ENCODE measurements around the gene ADAMTS9. TPM values are rescaled to one million over a fixed set of nuclear protein-coding genes. Genes with fewer than 3 reads are reported as not detected.
A peak's percentile ranks its signal among the peaks of the same experiment; 100 is the strongest.

The ADAMTS9 gene
- total and polyA plus RNA-seq, 2 donors (not counting 3 experiments of a cell fraction or from before 2014, with no cell fraction given): 6.5 to 23.9 TPM

DNA sequence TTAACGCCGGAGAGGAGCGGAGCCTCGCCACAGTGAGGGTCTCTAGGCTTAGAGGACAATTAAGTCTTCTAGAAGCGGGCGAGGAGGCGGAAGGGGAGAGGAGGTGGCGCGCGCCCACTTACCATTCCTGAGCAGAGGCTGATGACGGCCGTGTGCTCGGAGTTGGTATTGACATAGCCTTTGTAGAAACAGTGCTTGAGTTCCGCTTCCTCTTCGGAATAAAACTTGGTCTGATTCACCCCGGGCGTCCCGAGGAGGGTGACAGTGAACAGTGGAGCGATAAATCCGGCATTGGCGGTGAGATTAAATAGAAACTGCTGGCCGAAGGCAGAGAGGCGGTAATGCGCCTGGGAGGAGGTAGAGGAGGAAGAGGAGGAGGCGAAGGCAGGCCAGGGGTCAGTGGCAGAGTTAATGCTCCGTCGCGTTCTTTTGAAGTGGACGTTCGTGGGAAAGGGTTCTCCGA lies 1.3 kb downstream of the ADAMTS9 start:
- DNase-seq (ENCODE audit: low read depth, low spot score) (peak; percentile 77), FAIRE-seq (peak; percentile 35)
- H4K20me1 ChIP-seq (replicated peaks; ENCODE audit: control insufficient read depth, extremely low read depth, insufficient read depth, low read length): no peaks in the 10 kb centered on the region
- H2AFZ ChIP-seq (ENCODE audit: low read depth, low read length): peak overlapping the region; percentile 92
- H3K9ac ChIP-seq (replicated peaks; ENCODE audit: extremely low read depth, insufficient read depth, low read length): peak overlapping the region; percentile 86
- H3K79me2 ChIP-seq (ENCODE audit: control insufficient read depth, insufficient read depth, low read length): peaks cover 34% of the 10 kb centered on the region
- no peaks in the 10 kb centered on the region for H3K9me1 ChIP-seq (replicated peaks; ENCODE audit: control insufficient read depth, extremely low read depth, insufficient read depth, low read length)
- TF ChIP-seq FOS (IDR thresholded peaks at IDR 0.05; ENCODE audit: borderline replicate concordance, insufficient read depth, low read length): peak; percentile 8
- TF ChIP-seq, protein P1, sequence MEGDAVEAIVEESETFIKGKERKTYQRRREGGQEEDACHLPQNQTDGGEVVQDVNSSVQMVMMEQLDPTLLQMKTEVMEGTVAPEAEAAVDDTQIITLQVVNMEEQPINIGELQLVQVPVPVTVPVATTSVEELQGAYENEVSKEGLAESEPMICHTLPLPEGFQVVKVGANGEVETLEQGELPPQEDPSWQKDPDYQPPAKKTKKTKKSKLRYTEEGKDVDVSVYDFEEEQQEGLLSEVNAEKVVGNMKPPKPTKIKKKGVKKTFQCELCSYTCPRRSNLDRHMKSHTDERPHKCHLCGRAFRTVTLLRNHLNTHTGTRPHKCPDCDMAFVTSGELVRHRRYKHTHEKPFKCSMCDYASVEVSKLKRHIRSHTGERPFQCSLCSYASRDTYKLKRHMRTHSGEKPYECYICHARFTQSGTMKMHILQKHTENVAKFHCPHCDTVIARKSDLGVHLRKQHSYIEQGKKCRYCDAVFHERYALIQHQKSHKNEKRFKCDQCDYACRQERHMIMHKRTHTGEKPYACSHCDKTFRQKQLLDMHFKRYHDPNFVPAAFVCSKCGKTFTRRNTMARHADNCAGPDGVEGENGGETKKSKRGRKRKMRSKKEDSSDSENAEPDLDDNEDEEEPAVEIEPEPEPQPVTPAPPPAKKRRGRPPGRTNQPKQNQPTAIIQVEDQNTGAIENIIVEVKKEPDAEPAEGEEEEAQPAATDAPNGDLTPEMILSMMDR (IDR thresholded peaks at IDR 0.05; ENCODE audit: extremely low read depth in 1 of 2, insufficient read depth in 1 of 2, low read depth in 1 of 2, low read length in 2 of 2): no peak
- no peaks in the 10 kb centered on the region for H3K36me3 ChIP-seq (ENCODE audit: control insufficient read depth in 2 of 2, extremely low read depth in 1 of 2, insufficient read depth in 2 of 2, low read length in 2 of 2)
- ChIA-PET POLR2A (interaction anchor here (0.8 kb wide), 1 partner anchor 341 kb away, joined by 3 read pairs; no protein-coding TSS in a partner anchor), CTCF (interaction anchor here (0.6 to 1.7 kb wide), 6 partner anchors 35 to 484 kb away, joined by 3 to 10 read pairs (median 4); no protein-coding TSS in a partner anchor)
- BruUV-seq (replicated peaks): no TSS peak
- peak overlapping the region; percentile 94 for H3K4me2 ChIP-seq (ENCODE audit: insufficient read depth, low read length)
- H3K4me1 ChIP-seq (ENCODE audit: control insufficient read depth, extremely low read depth, insufficient read depth, low read length): peaks cover 21% of the 10 kb centered on the region
- peak overlapping the region; percentile 84 for H3K27ac ChIP-seq (ENCODE audit: insufficient read depth, low read depth, low read length)
- no peaks in the 10 kb centered on the region for H3K27me3 ChIP-seq (ENCODE audit: control insufficient read depth in 2 of 2, insufficient read depth in 2 of 2, low read length in 2 of 2)
- H3K4me3 ChIP-seq (replicated peaks in 1 of 3; ENCODE audit: insufficient read depth in 1 of 3, low read depth in 1 of 3, low read length in 3 of 3): peak overlapping the region; percentile 61 to 89 (median 88)
- intact Hi-C loops (cut with micrococcal nuclease) (loop anchor here (1.0 to 10.0 kb wide), 8 partner anchors 36 to 751 kb away; no protein-coding TSS in a partner anchor), dilution Hi-C loops (cut with MboI; ENCODE audit: extremely low pct_ligation_motif_present, low sequenced_read_pairs) (no loop called here)
- H3K9me3 ChIP-seq (replicated peaks; ENCODE audit: control insufficient read depth, insufficient read depth, low read length): no peaks in the 10 kb centered on the region

DNA sequence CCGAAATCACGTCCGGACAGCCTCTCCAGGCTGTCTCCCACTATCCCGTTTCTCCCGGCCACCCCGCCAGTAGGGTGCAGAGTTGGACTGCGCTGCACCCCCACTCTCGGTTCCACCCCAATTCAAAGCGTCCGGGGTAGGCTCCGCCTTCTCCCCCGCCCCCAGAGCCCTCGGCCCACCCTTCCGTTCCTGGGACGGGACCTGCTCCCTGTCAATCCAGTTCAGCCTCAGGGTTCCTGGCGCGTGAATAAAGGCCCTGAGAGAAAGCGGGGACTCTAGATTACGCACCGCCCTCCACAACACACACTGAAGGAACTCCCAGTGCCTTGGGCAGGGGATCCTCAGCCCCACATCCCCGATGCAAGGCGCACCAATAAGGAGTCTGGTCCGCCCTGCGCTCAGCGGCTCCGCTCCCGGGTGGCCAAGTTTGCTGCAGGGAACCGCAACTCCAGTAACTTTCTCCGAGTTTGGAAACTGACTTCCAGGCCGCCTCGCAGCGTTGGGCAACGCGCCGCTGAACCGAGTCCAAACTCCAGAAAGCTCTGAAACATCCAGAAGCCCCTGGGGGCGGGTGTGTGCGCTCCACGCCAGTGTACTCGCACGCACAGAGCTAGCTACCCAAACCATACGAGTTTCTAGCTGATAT lies 1.9 kb downstream of the ADAMTS9 start:
- Histone ChIP-seq H3K27ac (ENCODE audit: insufficient read depth, low read depth, low read length) (peak overlapping the region; percentile 84), H3K9ac (replicated peaks; ENCODE audit: extremely low read depth, insufficient read depth, low read length) (peak overlapping the region; percentile 86), H3K9me1 (replicated peaks; ENCODE audit: control insufficient read depth, extremely low read depth, insufficient read depth, low read length) (no peaks in the 10 kb centered on the region), H4K20me1 (replicated peaks; ENCODE audit: control insufficient read depth, extremely low read depth, insufficient read depth, low read length) (no peaks in the 10 kb centered on the region), H3K36me3 (ENCODE audit: control insufficient read depth in 2 of 2, extremely low read depth in 1 of 2, insufficient read depth in 2 of 2, low read length in 2 of 2) (peaks cover 0 to 2% of the 10 kb centered on the region in 2 experiments), H3K4me3 (replicated peaks in 1 of 3; ENCODE audit: insufficient read depth in 1 of 3, low read depth in 1 of 3, low read length in 3 of 3) (peak overlapping the region; percentile 61 to 89 (median 88)), H3K4me2 (ENCODE audit: insufficient read depth, low read length) (peak overlapping the region; percentile 94), H3K79me2 (ENCODE audit: control insufficient read depth, insufficient read depth, low read length) (peaks cover 37% of the 10 kb centered on the region), H3K9me3 (replicated peaks; ENCODE audit: control insufficient read depth, insufficient read depth, low read length) (no peaks in the 10 kb centered on the region), H3K27me3 (ENCODE audit: control insufficient read depth in 2 of 2, insufficient read depth in 2 of 2, low read length in 2 of 2) (no peaks in the 10 kb centered on the region), H3K4me1 (ENCODE audit: control insufficient read depth, extremely low read depth, insufficient read depth, low read length) (peaks cover 17% of the 10 kb centered on the region), H2AFZ (ENCODE audit: low read depth, low read length) (peak overlapping the region; percentile 92)
- CTCF ChIA-PET: interaction anchor here (1.1 to 1.7 kb wide), 4 partner anchors 34 to 485 kb away, joined by 4 to 10 read pairs (median 5); no protein-coding TSS in a partner anchor
- intact Hi-C loops (cut with micrococcal nuclease) (loop anchor here (1.0 to 10.0 kb wide), 10 partner anchors 36 to 751 kb away; no protein-coding TSS in a partner anchor), dilution Hi-C loops (cut with MboI; ENCODE audit: extremely low pct_ligation_motif_present, low sequenced_read_pairs) (no loop called here)
- TF ChIP-seq, protein P2, sequence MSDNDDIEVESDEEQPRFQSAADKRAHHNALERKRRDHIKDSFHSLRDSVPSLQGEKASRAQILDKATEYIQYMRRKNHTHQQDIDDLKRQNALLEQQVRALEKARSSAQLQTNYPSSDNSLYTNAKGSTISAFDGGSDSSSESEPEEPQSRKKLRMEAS (IDR thresholded peaks at IDR 0.05; ENCODE audit: insufficient read depth, insufficient read length): no peak
- no peak for TF ChIP-seq JUN (IDR thresholded peaks at IDR 0.05; ENCODE audit: borderline replicate concordance, insufficient read depth, insufficient read length, low read depth)
- TF ChIP-seq, protein P1 (IDR thresholded peaks at IDR 0.05; ENCODE audit: extremely low read depth in 1 of 2, insufficient read depth in 1 of 2, low read depth in 1 of 2, low read length in 2 of 2): peak; percentile 10 to 51
- TF ChIP-seq MYC (IDR thresholded peaks at IDR 0.05; ENCODE audit: low read depth, low read length): no peak
- no peak for TF ChIP-seq FOS (IDR thresholded peaks at IDR 0.05; ENCODE audit: borderline replicate concordance, insufficient read depth, low read length)
- no peak for TF ChIP-seq GATA2 (IDR thresholded peaks at IDR 0.05; ENCODE audit: insufficient read depth, insufficient read length, low read depth, low read length)
- no peak for TF ChIP-seq EZH2 (IDR thresholded peaks at IDR 0.05; ENCODE audit: borderline replicate concordance, low read depth, low read length, severe bottlenecking)
- TF ChIP-seq POLR2A (IDR thresholded peaks at IDR 0.05; ENCODE audit: low read depth, low read length): peak; percentile 70
- POLR2A ChIA-PET: interaction anchor here (0.8 kb wide), 1 partner anchor 341 kb away, joined by 3 read pairs; no protein-coding TSS in a partner anchor
- TSS peak; percentile 65 for BruUV-seq (replicated peaks)
- DNase-seq (ENCODE audit: low read depth, low spot score) (peak; percentile 96), FAIRE-seq (peak; percentile 91)
